ENCODE data around the gene OXCT2. TPM values are rescaled to one million over a fixed set of nuclear protein-coding genes. Genes with fewer than 3 reads are reported as not detected.
"Not testable (repeated sequence)": the region's sequence is repeated elsewhere in the genome, so short reads cannot be mapped to it uniquely, and the experiment has no call there.

OXCT2 gene
- total RNA-seq, 4 donors from 2014 or later = 0.15 to 6.6 (median 1.4) TPM; not detected in 1

GRCh38 chr1:39795651-39796050 lies 24.5 kb upstream of the OXCT2 start:
- no peak for DNase-seq (ENCODE audit: low spot score in 2 of 2)
- TF ChIP-seq POLR2A (IDR thresholded peaks at IDR 0.05) = no peak
- H3K4me3 ChIP-seq (ENCODE audit: low read depth, poor library complexity, severe bottlenecking) = no peak overlapping the region
- WGBS, 2 donors = 60 to 63% methylated on average over 1 of the region's 1 CpG
- intact Hi-C loops (cut with DNase I; ENCODE audit: low total_unique reads) = no loop called here

- 96 to 98% methylated on average over 2 of the region's 2 CpGs for WGBS, 2 donors
- intact Hi-C loops (cut with DNase I; ENCODE audit: low total_unique reads) = no loop called here
- H3K4me3 ChIP-seq (ENCODE audit: low read depth, poor library complexity, severe bottlenecking) = no peak overlapping the region
- no peak for DNase-seq (ENCODE audit: low spot score in 2 of 2)
- TF ChIP-seq POLR2A (IDR thresholded peaks at IDR 0.05) (no peak), CTCF (IDR thresholded peaks at IDR 0.05) (no peak)
Measured at GRCh38 chr1:39791838-39792237, 20.7 kb upstream of the OXCT2 start.

GRCh38 chr1:39789571-39790110 lies 18.5 kb upstream of the OXCT2 start:
- WGBS, 2 donors = 60% methylated on average over 15 of the region's 15 CpGs
- intact Hi-C loops (cut with DNase I; ENCODE audit: low total_unique reads) = no loop called here
- TF ChIP-seq CTCF (IDR thresholded peaks at IDR 0.05) (no peak), POLR2A (IDR thresholded peaks at IDR 0.05) (no peak)
- DNase-seq (ENCODE audit: low spot score in 2 of 2) = no peak
- H3K4me3 ChIP-seq (ENCODE audit: low read depth, poor library complexity, severe bottlenecking) = peak overlapping the region; percentile 30

GRCh38 chr1:39788758-39789570 lies 17.8 kb upstream of the OXCT2 start, which contains the start of gene BMP8B:
TSS of gene BMP8B (minus strand) at chr1:39788865. CDS start at chr1:39788485, 380 bp downstream.
- 9 to 16% methylated on average over 10 to 12 of the region's 91 CpGs for WGBS, 2 donors
- H3K4me3 ChIP-seq (ENCODE audit: low read depth, poor library complexity, severe bottlenecking) = peak within 1 kb of the TSS; percentile 30
- DNase-seq (ENCODE audit: low spot score in 2 of 2) = no peak
- TF ChIP-seq CTCF (IDR thresholded peaks at IDR 0.05) (no peak), POLR2A (IDR thresholded peaks at IDR 0.05) (no peak)
- intact Hi-C loops (cut with DNase I; ENCODE audit: low total_unique reads) = no loop called here

GRCh38 chr1:39788426-39788757 lies 17.2 kb upstream of the OXCT2 start:
- no CpG with 5 or more reads among the region's 51 CpGs for WGBS, 2 donors
- H3K4me3 ChIP-seq (ENCODE audit: low read depth, poor library complexity, severe bottlenecking) = peak overlapping the region; percentile 30
- intact Hi-C loops (cut with DNase I; ENCODE audit: low total_unique reads) = no loop called here
- TF ChIP-seq POLR2A (IDR thresholded peaks at IDR 0.05) (no peak), CTCF (IDR thresholded peaks at IDR 0.05) (no peak)
- no peak for DNase-seq (ENCODE audit: low spot score in 2 of 2)

- H3K4me3 ChIP-seq (ENCODE audit: low read depth, poor library complexity, severe bottlenecking); intact Hi-C loops (cut with DNase I; ENCODE audit: low total_unique reads); DNase-seq (ENCODE audit: low spot score in 2 of 2): not testable (repeated sequence)
- WGBS, 2 donors = 22% methylated on average over 14 of the region's 55 CpGs; no CpG with 5 or more reads in 1 of the 2 donors
Measured at GRCh38 chr1:39787964-39788363, 16.8 kb upstream of the OXCT2 start.
